GM18909 (cell line): ENCODE results near the gene SCAP.
A peak's percentile ranks its signal among the peaks of the same experiment; 100 is the strongest.

Source experiments
- ATAC-seq: cut with Tn5 transposase; IDR thresholded peaks from one replicate; pipeline ENCODE4 v1.9.1; 2021; ENCODE audit warnings: mild to moderate bottlenecking; ENCODE audit not compliant: unreplicated experiment, poor library complexity

SCAP gene

GRCh38 chr3:47404955-47405790 lies 70.6 kb downstream of the SCAP start:
- no peak for ATAC-seq

GRCh38 chr3:47404431-47404876 lies 71.3 kb downstream of the SCAP start:
- no peak for ATAC-seq

GRCh38 chr3:47399531-47400270 lies 76.0 kb downstream of the SCAP start:
- no peak for ATAC-seq

GRCh38 chr3:47399016-47399415 lies 76.7 kb downstream of the SCAP start:
- ATAC-seq, result no peak

- ATAC-seq, result no peak
Observed at GRCh38 chr3:47398228-47398627, 77.5 kb downstream of the SCAP start.

GRCh38 chr3:47394881-47395280 lies 80.9 kb downstream of the SCAP start:
- ATAC-seq, result no peak

GRCh38 chr3:47394140-47394870 lies 81.4 kb downstream of the SCAP start:
- no peak for ATAC-seq

GRCh38 chr3:47392933-47393332 lies 82.8 kb downstream of the SCAP start:
- no peak for ATAC-seq

GRCh38 chr3:47385796-47386195 lies 89.9 kb downstream of the SCAP start:
- ATAC-seq, result no peak

GRCh38 chr3:47385007-47385406 lies 90.7 kb downstream of the SCAP start:
- no peak for ATAC-seq

- no peak for ATAC-seq
Observed at GRCh38 chr3:47384425-47384824, 91.3 kb downstream of the SCAP start.

GRCh38 chr3:47381317-47382157 lies 94.2 kb downstream of the SCAP start:
- ATAC-seq, result peak; percentile 66

GRCh38 chr3:47380601-47381316 lies 95.0 kb downstream of the SCAP start, which contains the start of gene PTPN23:
TSS of gene PTPN23 (plus strand) at chr3:47381021. CDS start at chr3:47381097, 76 bp downstream.
- peak; percentile 84 for ATAC-seq

GRCh38 chr3:47380026-47380600 lies 95.6 kb downstream of the SCAP start:
- ATAC-seq, result no peak

GRCh38 chr3:47379411-47379899 lies 96.3 kb downstream of the SCAP start:
- ATAC-seq, result no peak

- ATAC-seq, result no peak
Observed at GRCh38 chr3:47378869-47379268, 96.9 kb downstream of the SCAP start.

- ATAC-seq, result no peak
Observed at GRCh38 chr3:47377186-47377585, 98.6 kb downstream of the SCAP start.

GRCh38 chr3:47376393-47376792 lies 99.3 kb downstream of the SCAP start:
- ATAC-seq, result no peak

- no peak for ATAC-seq
Observed at GRCh38 chr3:47374587-47374986, 101.2 kb downstream of the SCAP start.
